HepG2 (cell line): ENCODE results near the gene TLE2. TPM values are rescaled to one million over a fixed set of nuclear protein-coding genes. Genes with fewer than 3 reads are reported as not detected.

Experiments
- ARID2 ChIP-seq: sonication (generic); formaldehyde crosslinking; IDR thresholded peaks from 2 replicates; pipeline ENCODE4 v1.8.1; 2022; ENCODE audit warnings: mild to moderate bottlenecking, missing genetic modification reagents, borderline replicate concordance
- BRF2 ChIP-seq: sonication (generic); formaldehyde crosslinking; IDR thresholded peaks from 2 replicates; pipeline ENCODE4 v1.8.1; 2022; ENCODE audit warnings: mild to moderate bottlenecking, missing genetic modification reagents
- CREBL2 ChIP-seq: sonication (generic); formaldehyde crosslinking; IDR thresholded peaks from 2 replicates; pipeline ENCODE4 v1.8.1; 2023; ENCODE audit warnings: missing genetic modification reagents, mild to moderate bottlenecking, borderline replicate concordance
- GABPA ChIP-seq, 2 experiments: IDR thresholded peaks; 2 replicates each; pipeline ENCODE4 v1.6.1; 2011 to 2016; ENCODE audit warnings: low read depth in 2 of 2, low read length in 1 of 2, missing biosample characterization in 1 of 2, missing genetic modification characterization in 1 of 2
- GPBP1L1 ChIP-seq: sonication (generic); formaldehyde crosslinking; IDR thresholded peaks from 2 replicates; pipeline ENCODE4 v1.5.0; 2020; ENCODE audit warnings: mild to moderate bottlenecking, missing genetic modification reagents
- IRF1 ChIP-seq: sonication (generic); formaldehyde crosslinking; IDR thresholded peaks from 2 replicates; pipeline ENCODE4 v1.4.0; 2020; ENCODE audit warnings: low read depth, mild to moderate bottlenecking, missing genetic modification reagents
- KDM3A ChIP-seq: IDR thresholded peaks from 2 replicates; pipeline ENCODE4 v1.6.1; 2018; ENCODE audit warnings: low read depth, missing compliant biosample characterization
- KLF6 ChIP-seq: IDR thresholded peaks from 2 replicates; pipeline ENCODE4 v1.8.0; 2016; ENCODE audit warnings: missing biosample characterization, missing genetic modification reagents
- MTF1 ChIP-seq: sonication (generic); formaldehyde crosslinking; IDR thresholded peaks from 2 replicates; pipeline ENCODE4 v1.5.0; 2020; ENCODE audit warnings: missing genetic modification reagents
- NONO ChIP-seq, 2 experiments: fragments of 450-650 bp in 1 of 2; sonication (generic) in 1 of 2; formaldehyde crosslinking in 1 of 2; IDR thresholded peaks in 1 of 2; conservative IDR thresholded peaks in 1 of 2; 2 replicates each; pipeline versions ENCODE4 v1.6.1 to v1.8.0; 2017 to 2022; ENCODE audit warnings: mild to moderate bottlenecking in 1 of 2, missing genetic modification reagents in 1 of 2, moderate library complexity in 1 of 2
- NR0B2 ChIP-seq: sonication (generic); formaldehyde crosslinking; IDR thresholded peaks from 2 replicates; pipeline ENCODE4 v1.4.0; 2020; ENCODE audit warnings: mild to moderate bottlenecking, missing genetic modification reagents
- PBX2 ChIP-seq: IDR thresholded peaks from 2 replicates; pipeline ENCODE4 v1.6.1; 2016; ENCODE audit warnings: control low read depth
- PITX1 ChIP-seq: sonication (generic); formaldehyde crosslinking; IDR thresholded peaks from 2 replicates; pipeline ENCODE4 v1.5.1; 2020; ENCODE audit warnings: mild to moderate bottlenecking, missing genetic modification reagents
- RORA ChIP-seq: sonication (generic); formaldehyde crosslinking; IDR thresholded peaks from 2 replicates; pipeline ENCODE4 v1.5.0; 2020; ENCODE audit warnings: mild to moderate bottlenecking, missing genetic modification reagents, moderate library complexity
- SETDB1 ChIP-seq: sonication (generic); formaldehyde crosslinking; IDR thresholded peaks from 2 replicates; pipeline ENCODE4 v1.5.1; 2020; ENCODE audit warnings: missing genetic modification reagents, mild to moderate bottlenecking, borderline replicate concordance
- TCF7L2 ChIP-seq: IDR thresholded peaks from 2 replicates; pipeline ENCODE4 v1.6.1; 2011; ENCODE audit warnings: mild to moderate bottlenecking, low read depth, low read length, moderate library complexity
- ZFP36L1 ChIP-seq: sonication (generic); formaldehyde crosslinking; IDR thresholded peaks from 2 replicates; pipeline ENCODE4 v1.8.0; 2022; ENCODE audit warnings: mild to moderate bottlenecking, missing genetic modification reagents, moderate library complexity
- ZNF10 ChIP-seq: sonication (generic); formaldehyde crosslinking; IDR thresholded peaks from 2 replicates; pipeline ENCODE4 v1.4.0; 2020; ENCODE audit warnings: mild to moderate bottlenecking, low read depth, missing genetic modification reagents, borderline replicate concordance
- ZNF225 ChIP-seq: sonication (generic); formaldehyde crosslinking; IDR thresholded peaks from 2 replicates; pipeline ENCODE4 v1.4.0; 2020; ENCODE audit warnings: mild to moderate bottlenecking, missing genetic modification reagents
- ZNF282 ChIP-seq: fragments of 450-650 bp; IDR thresholded peaks from 2 replicates; pipeline ENCODE4 v1.6.1; 2018; ENCODE audit not compliant: partially characterized antibody
- ZNF446 ChIP-seq: sonication (generic); formaldehyde crosslinking; IDR thresholded peaks from 2 replicates; pipeline ENCODE4 v1.5.0; 2020; ENCODE audit warnings: mild to moderate bottlenecking, missing genetic modification reagents
- ZNF563 ChIP-seq: sonication (generic); formaldehyde crosslinking; IDR thresholded peaks from 2 replicates; pipeline ENCODE4 v1.8.0; 2022; ENCODE audit warnings: mild to moderate bottlenecking, moderate library complexity, missing genetic modification reagents
- ZNF572 ChIP-seq: sonication (generic); formaldehyde crosslinking; IDR thresholded peaks from 2 replicates; pipeline ENCODE4 v1.5.1; 2020; ENCODE audit warnings: mild to moderate bottlenecking, missing genetic modification reagents
- ZNF674 ChIP-seq: sonication (generic); formaldehyde crosslinking; IDR thresholded peaks from 2 replicates; pipeline ENCODE4 v1.5.0; 2020; ENCODE audit warnings: low read depth, mild to moderate bottlenecking, missing genetic modification reagents
- ZNF761 ChIP-seq: sonication (generic); formaldehyde crosslinking; conservative IDR thresholded peaks from 2 replicates; pipeline ENCODE4 v1.4.0; 2020; ENCODE audit warnings: mild to moderate bottlenecking, missing genetic modification reagents
- polyA plus RNA-seq, 8 experiments: library from polyadenylated mRNA; depleted of rRNA in 3 of 8; stranded (reverse) in 7 of 8; unstranded in 1 of 8; fragments of >200 nt; fragmentation: Illumina TruSeq in 4 of 8; extraction: Trizol in 4 of 8; gene quantifications; 2 replicates each; pipeline versions ENCODE4 v1.2.1 to v1.2.3, GENCODE V29; 2011 to 2016; ENCODE audit warnings: low read depth in 4 of 8, missing spikeins in 1 of 8, mixed read lengths in 1 of 8; ENCODE audit not compliant: insufficient read depth in 1 of 8
- total RNA-seq, 5 experiments: library from RNA; depleted of rRNA; stranded (reverse); fragments of >200 nt; fragmentation: Illumina TruSeq; extraction: Trizol; gene quantifications; 2 replicates each; pipeline ENCODE4 v1.2.3, GENCODE V29; 2016; ENCODE audit warnings: low read depth in 1 of 5

The TLE2 gene
- total and polyA plus RNA-seq, 2 of the 13 experiments (the other 11 are each of a cell fraction or from before 2014, with no cell fraction given) = 0.07 to 0.81 TPM

- TF ChIP-seq ZNF446 (CRISPR knock-in tag) = no peak
- no peak for TF ChIP-seq GABPA (IDR thresholded peaks at IDR 0.05; ENCODE audit: low read depth, low read length)
- peak; percentile 77 for TF ChIP-seq GABPA (CRISPR knock-in tag; IDR thresholded peaks at IDR 0.05; ENCODE audit: low read depth)
- TF ChIP-seq NR0B2 (CRISPR knock-in tag) = no peak
- TF ChIP-seq RORA = no peak
- peak; percentile 61; the same call in 1 of the 2 replicates for TF ChIP-seq KDM3A
- TF ChIP-seq ZFP36L1 (CRISPR knock-in tag) = no peak
- no peak for TF ChIP-seq IRF1 (CRISPR knock-in tag)
- no peak; the same call in 1 of the 2 replicates for TF ChIP-seq ARID2 (CRISPR knock-in tag)
- 0 out of 2 replicates have a peak, but pooled peaks have one; percentile 48 for TF ChIP-seq ZNF572 (CRISPR knock-in tag)
- no peak for TF ChIP-seq BRF2
- no peak for TF ChIP-seq TCF7L2
- TF ChIP-seq ZNF225 (CRISPR knock-in tag) = no peak
- no peak for TF ChIP-seq ZNF10 (CRISPR knock-in tag)
- TF ChIP-seq NONO (IDR thresholded peaks at IDR 0.05) = no peak
- TF ChIP-seq NONO (CRISPR knock-in tag; conservative IDR thresholded peaks at IDR 0.05) = peak; percentile 71
- no peak for TF ChIP-seq PBX2 (CRISPR knock-in tag)
- TF ChIP-seq SETDB1 (CRISPR knock-in tag) = no peak
- no peak for TF ChIP-seq CREBL2 (CRISPR knock-in tag)
- TF ChIP-seq ZNF282 = no peak
- no peak for TF ChIP-seq GPBP1L1 (CRISPR knock-in tag)
- TF ChIP-seq KLF6 = no peak
- 0 out of 2 replicates have a peak, but pooled peaks have one; percentile 20 for TF ChIP-seq ZNF674
- 0 out of 2 replicates have a peak, but pooled peaks have one; percentile 52 for TF ChIP-seq PITX1 (CRISPR knock-in tag)
- no peak for TF ChIP-seq MTF1 (CRISPR knock-in tag)
- 0 out of 2 replicates have a peak, but pooled peaks have one; percentile 45 for TF ChIP-seq ZNF761 (CRISPR knock-in tag)
- TF ChIP-seq ZNF563 (CRISPR knock-in tag) = peak; percentile 46; the same call in 1 of the 2 replicates
Observed at GRCh38 chr19:3065675-3066357, 36.7 kb upstream of the TLE2 start (continued).
